GM23338 (cell line): ENCODE data around the gene ARHGAP19. TPM values are rescaled to one million over a fixed set of nuclear protein-coding genes. Genes with fewer than 3 reads are reported as not detected.

ENCODE experiments used
- ATAC-seq: fragments of 200-7000 bp; cut with Tn5 transposase; 3 replicates; pipeline ENCODE4 v1.9.1; 2020
- DNase-seq: peaks from one replicate; pipeline ENCODE4 v3.0.0-alpha.2; 2015; ENCODE audit warnings: low spot score
- H2AFZ ChIP-seq: fragments of 200-600 bp; sonication (generic); 2 replicates; pipeline ENCODE4 v1.8.0; 2016; ENCODE audit warnings: antibody characterized with exemption, mild to moderate bottlenecking, moderate library complexity
- H3F3A ChIP-seq: fragments of 200-600 bp; sonication (generic); replicated peaks from 2 replicates; pipeline ENCODE4 v1.8.0; 2017; ENCODE audit warnings: antibody characterized with exemption, mixed run types, low read depth
- H3K27ac ChIP-seq: fragments of 200-600 bp; sonication (generic); 2 replicates; pipeline ENCODE4 v1.6.1; 2016; ENCODE audit warnings: low read depth
- H3K27me3 ChIP-seq: fragments of 200-600 bp; sonication (generic); 2 replicates; pipeline ENCODE4 v1.8.0; 2016; ENCODE audit warnings: mild to moderate bottlenecking, mixed run types, moderate library complexity; ENCODE audit not compliant: insufficient read depth
- H3K36me3 ChIP-seq: fragments of 200-600 bp; sonication (generic); 2 replicates; pipeline ENCODE4 v1.8.0; 2016; ENCODE audit warnings: mild to moderate bottlenecking; ENCODE audit not compliant: insufficient read depth
- H3K4me1 ChIP-seq: fragments of 200-600 bp; sonication (generic); 2 replicates; pipeline ENCODE4 v1.8.0; 2016; ENCODE audit warnings: mild to moderate bottlenecking, moderate library complexity; ENCODE audit not compliant: insufficient read depth
- H3K4me2 ChIP-seq: fragments of 200-600 bp; sonication (generic); 2 replicates; pipeline ENCODE4 v1.7.1; 2017; ENCODE audit warnings: mixed run types
- H3K4me3 ChIP-seq: fragments of 200-600 bp; sonication (generic); 2 replicates; pipeline ENCODE4 v1.6.1; 2016; ENCODE audit warnings: mixed run types
- H3K79me2 ChIP-seq: fragments of 200-600 bp; sonication (generic); replicated peaks from 2 replicates; pipeline ENCODE4 v1.8.0; 2017; ENCODE audit warnings: mild to moderate bottlenecking; ENCODE audit not compliant: insufficient read depth
- H3K9me2 ChIP-seq: fragments of 200-600 bp; sonication (generic); 2 replicates; pipeline ENCODE4 v1.8.0; 2017; ENCODE audit not compliant: insufficient read depth
- H4K20me1 ChIP-seq: fragments of 200-600 bp; sonication (generic); replicated peaks from 2 replicates; pipeline ENCODE4 v1.8.0; 2017; ENCODE audit warnings: mild to moderate bottlenecking; ENCODE audit not compliant: insufficient read depth
- H3K27ac Mint-ChIP-seq: 2 replicates; pipeline ENCODE4 v1.8.0; 2020; ENCODE audit warnings: inconsistent platforms, mild to moderate bottlenecking, moderate library complexity, mixed read lengths
- H3K27me3 Mint-ChIP-seq: 3 replicates; pipeline ENCODE4 v1.8.0; 2022; ENCODE audit warnings: low read depth, mild to moderate bottlenecking, moderate library complexity, mixed read lengths, inconsistent platforms; ENCODE audit not compliant: insufficient read depth, poor library complexity
- H3K36me3 Mint-ChIP-seq: 3 replicates; pipeline ENCODE4 v1.8.0; 2021; ENCODE audit warnings: low read depth, mild to moderate bottlenecking, inconsistent platforms, moderate library complexity, mixed read lengths
- H3K4me1 Mint-ChIP-seq: 3 replicates; pipeline ENCODE4 v1.8.0; 2020; ENCODE audit warnings: mild to moderate bottlenecking, inconsistent platforms, mixed read lengths
- H3K4me3 Mint-ChIP-seq: 3 replicates; pipeline ENCODE4 v1.8.0; 2021; ENCODE audit warnings: moderate library complexity, mild to moderate bottlenecking, inconsistent platforms, mixed read lengths
- H3K9me3 Mint-ChIP-seq: 3 replicates; pipeline ENCODE4 v1.8.0; 2020; ENCODE audit warnings: moderate library complexity, mild to moderate bottlenecking, inconsistent platforms, mixed read lengths
- CREB1 ChIP-seq: fragments of 250-450 bp; sonication (Bioruptor Pico); IDR thresholded peaks from 2 replicates; pipeline ENCODE4 v1.5.0; 2020; ENCODE audit warnings: low read depth, mild to moderate bottlenecking, moderate library complexity
- CTCF ChIP-seq, 2 experiments: fragments of 200-600 bp in 1 of 2; sonication (generic) in 1 of 2; conservative IDR thresholded peaks; 2 replicates each; pipeline versions ENCODE4 v1.5.1 to v1.6.1; 2016 to 2017; ENCODE audit warnings: antibody characterized with exemption in 2 of 2, low read depth in 2 of 2, mild to moderate bottlenecking in 2 of 2, moderate library complexity in 1 of 2
- EZH2 ChIP-seq: fragments of 200-600 bp; sonication (generic); IDR thresholded peaks from one replicate; pipeline ENCODE4 v1.8.0; 2017; ENCODE audit warnings: antibody characterized with exemption, mild to moderate bottlenecking, low read depth; ENCODE audit not compliant: unreplicated experiment
- EZH2phosphoT487 ChIP-seq: fragments of 200-600 bp; sonication (generic); IDR thresholded peaks from one replicate; pipeline ENCODE4 v1.8.1; 2018; ENCODE audit warnings: antibody characterized with exemption; ENCODE audit not compliant: unreplicated experiment
- JUNB ChIP-seq: IDR thresholded peaks from one replicate; pipeline ENCODE4 v1.6.1; 2016; ENCODE audit warnings: antibody characterized with exemption; ENCODE audit not compliant: unreplicated experiment
- NANOG ChIP-seq: IDR thresholded peaks from 2 replicates; pipeline ENCODE4 v1.6.1; 2016; ENCODE audit warnings: antibody characterized with exemption, borderline replicate concordance
- POLR2AphosphoS5 ChIP-seq: IDR thresholded peaks from 2 replicates; pipeline ENCODE4 v1.6.1; 2016; ENCODE audit warnings: antibody characterized with exemption, low read depth
- STAT1 ChIP-seq: IDR thresholded peaks from one replicate; pipeline ENCODE4 v1.6.1; 2016; ENCODE audit warnings: antibody characterized with exemption; ENCODE audit not compliant: unreplicated experiment
- ZNF114 ChIP-seq: fragments of 250-450 bp; sonication (Bioruptor Pico); IDR thresholded peaks from 2 replicates; pipeline ENCODE4 v1.5.0; 2020; ENCODE audit warnings: mild to moderate bottlenecking, moderate library complexity
- ZNF331 ChIP-seq: fragments of 250-450 bp; sonication (Bioruptor Pico); IDR thresholded peaks from 2 replicates; pipeline ENCODE4 v1.5.0; 2020; ENCODE audit warnings: low read depth, mild to moderate bottlenecking, moderate library complexity
- polyA plus RNA-seq: library from polyadenylated mRNA; unstranded; fragments of >200 nt; fragmentation: Nextera tagmentation; extraction: Ambion mirVana; gene quantifications from 2 replicates; pipeline ENCODE4 v1.2.1, GENCODE V29; 2016
- total RNA-seq: library from RNA; depleted of rRNA; stranded (reverse); fragments of >200 nt; shearing (Covaris generic); gene quantifications from 2 replicates; pipeline ENCODE4 v1.2.3, GENCODE V29; 2014
- TF ChIP-seq, protein P1 (sequence below): fragments of 250-450 bp; sonication (Bioruptor Pico); IDR thresholded peaks from 2 replicates; pipeline ENCODE4 v1.5.0; 2020; ENCODE audit warnings: mild to moderate bottlenecking, moderate library complexity
- TF ChIP-seq, protein P2 (sequence below): IDR thresholded peaks from 2 replicates; pipeline ENCODE4 v1.6.1; 2016; ENCODE audit warnings: antibody characterized with exemption
- TF ChIP-seq, protein P3 (sequence below): IDR thresholded peaks from one replicate; pipeline ENCODE4 v1.6.1; 2018; ENCODE audit warnings: antibody characterized with exemption; ENCODE audit not compliant: unreplicated experiment

Gene ARHGAP19
- total and polyA plus RNA-seq, 2 experiments from 2014 or later, result 11.5 to 38.8 TPM

GRCh38 chr10:97259119-97259518, 33.3 kb downstream of the ARHGAP19 start:
- Histone ChIP-seq H3K27me3 (no peaks in the 10 kb centered on the region), H3K36me3 (peaks cover 11% of the 10 kb centered on the region; the same call in 1 of the 2 replicates), H3K4me1 (no peaks in the 10 kb centered on the region; the same call in 1 of the 2 replicates), H3F3A (0 out of 2 replicates have a peak, but pooled peaks cover 6% of the 10 kb centered on the region), H3K27ac (no peak overlapping the region), H3K4me3 (no peak overlapping the region), H4K20me1 (peaks cover 5% of the 10 kb centered on the region; the same call in 1 of the 2 replicates), H3K9me2 (0 out of 2 replicates have a peak, but pooled peaks cover 4% of the 10 kb centered on the region), H3K4me2 (no peak overlapping the region), H3K79me2 (0 out of 2 replicates have a peak, but pooled peaks cover under 1% of the 10 kb centered on the region), H2AFZ (no peak overlapping the region)
- TF ChIP-seq CTCF (conservative IDR thresholded peaks at IDR 0.05; ENCODE audit: low read depth in 2 of 2) (no peak), POLR2AphosphoS5 (no peak), NANOG (no peak), CREB1 (no peak), ZNF331 (CRISPR knock-in tag) (no peak), STAT1 (no peak), JUNB (no peak), ZNF114 (no peak), EZH2 (no peak), EZH2phosphoT487 (no peak)
- TF ChIP-seq, protein P1, sequence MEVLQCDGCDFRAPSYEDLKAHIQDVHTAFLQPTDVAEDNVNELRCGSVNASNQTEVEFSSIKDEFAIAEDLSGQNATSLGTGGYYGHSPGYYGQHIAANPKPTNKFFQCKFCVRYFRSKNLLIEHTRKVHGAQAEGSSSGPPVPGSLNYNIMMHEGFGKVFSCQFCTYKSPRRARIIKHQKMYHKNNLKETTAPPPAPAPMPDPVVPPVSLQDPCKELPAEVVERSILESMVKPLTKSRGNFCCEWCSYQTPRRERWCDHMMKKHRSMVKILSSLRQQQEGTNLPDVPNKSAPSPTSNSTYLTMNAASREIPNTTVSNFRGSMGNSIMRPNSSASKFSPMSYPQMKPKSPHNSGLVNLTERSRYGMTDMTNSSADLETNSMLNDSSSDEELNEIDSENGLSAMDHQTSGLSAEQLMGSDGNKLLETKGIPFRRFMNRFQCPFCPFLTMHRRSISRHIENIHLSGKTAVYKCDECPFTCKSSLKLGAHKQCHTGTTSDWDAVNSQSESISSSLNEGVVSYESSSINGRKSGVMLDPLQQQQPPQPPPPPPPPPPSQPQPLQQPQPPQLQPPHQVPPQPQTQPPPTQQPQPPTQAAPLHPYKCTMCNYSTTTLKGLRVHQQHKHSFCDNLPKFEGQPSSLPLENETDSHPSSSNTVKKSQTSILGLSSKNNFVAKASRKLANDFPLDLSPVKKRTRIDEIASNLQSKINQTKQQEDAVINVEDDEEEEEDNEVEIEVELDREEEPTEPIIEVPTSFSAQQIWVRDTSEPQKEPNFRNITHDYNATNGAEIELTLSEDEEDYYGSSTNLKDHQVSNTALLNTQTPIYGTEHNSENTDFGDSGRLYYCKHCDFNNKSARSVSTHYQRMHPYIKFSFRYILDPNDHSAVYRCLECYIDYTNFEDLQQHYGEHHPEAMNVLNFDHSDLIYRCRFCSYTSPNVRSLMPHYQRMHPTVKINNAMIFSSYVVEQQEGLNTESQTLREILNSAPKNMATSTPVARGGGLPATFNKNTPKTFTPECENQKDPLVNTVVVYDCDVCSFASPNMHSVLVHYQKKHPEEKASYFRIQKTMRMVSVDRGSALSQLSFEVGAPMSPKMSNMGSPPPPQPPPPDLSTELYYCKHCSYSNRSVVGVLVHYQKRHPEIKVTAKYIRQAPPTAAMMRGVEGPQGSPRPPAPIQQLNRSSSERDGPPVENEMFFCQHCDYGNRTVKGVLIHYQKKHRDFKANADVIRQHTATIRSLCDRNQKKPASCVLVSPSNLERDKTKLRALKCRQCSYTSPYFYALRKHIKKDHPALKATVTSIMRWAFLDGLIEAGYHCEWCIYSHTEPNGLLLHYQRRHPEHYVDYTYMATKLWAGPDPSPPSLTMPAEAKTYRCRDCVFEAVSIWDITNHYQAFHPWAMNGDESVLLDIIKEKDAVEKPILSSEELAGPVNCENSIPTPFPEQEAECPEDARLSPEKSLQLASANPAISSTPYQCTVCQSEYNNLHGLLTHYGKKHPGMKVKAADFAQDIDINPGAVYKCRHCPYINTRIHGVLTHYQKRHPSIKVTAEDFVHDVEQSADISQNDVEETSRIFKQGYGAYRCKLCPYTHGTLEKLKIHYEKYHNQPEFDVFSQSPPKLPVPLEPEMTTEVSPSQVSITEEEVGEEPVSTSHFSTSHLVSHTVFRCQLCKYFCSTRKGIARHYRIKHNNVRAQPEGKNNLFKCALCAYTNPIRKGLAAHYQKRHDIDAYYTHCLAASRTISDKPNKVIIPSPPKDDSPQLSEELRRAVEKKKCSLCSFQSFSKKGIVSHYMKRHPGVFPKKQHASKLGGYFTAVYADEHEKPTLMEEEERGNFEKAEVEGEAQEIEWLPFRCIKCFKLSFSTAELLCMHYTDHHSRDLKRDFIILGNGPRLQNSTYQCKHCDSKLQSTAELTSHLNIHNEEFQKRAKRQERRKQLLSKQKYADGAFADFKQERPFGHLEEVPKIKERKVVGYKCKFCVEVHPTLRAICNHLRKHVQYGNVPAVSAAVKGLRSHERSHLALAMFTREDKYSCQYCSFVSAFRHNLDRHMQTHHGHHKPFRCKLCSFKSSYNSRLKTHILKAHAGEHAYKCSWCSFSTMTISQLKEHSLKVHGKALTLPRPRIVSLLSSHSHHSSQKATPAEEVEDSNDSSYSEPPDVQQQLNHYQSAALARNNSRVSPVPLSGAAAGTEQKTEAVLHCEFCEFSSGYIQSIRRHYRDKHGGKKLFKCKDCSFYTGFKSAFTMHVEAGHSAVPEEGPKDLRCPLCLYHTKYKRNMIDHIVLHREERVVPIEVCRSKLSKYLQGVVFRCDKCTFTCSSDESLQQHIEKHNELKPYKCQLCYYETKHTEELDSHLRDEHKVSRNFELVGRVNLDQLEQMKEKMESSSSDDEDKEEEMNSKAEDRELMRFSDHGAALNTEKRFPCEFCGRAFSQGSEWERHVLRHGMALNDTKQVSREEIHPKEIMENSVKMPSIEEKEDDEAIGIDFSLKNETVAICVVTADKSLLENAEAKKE, result no peak
- TF ChIP-seq, protein P2, sequence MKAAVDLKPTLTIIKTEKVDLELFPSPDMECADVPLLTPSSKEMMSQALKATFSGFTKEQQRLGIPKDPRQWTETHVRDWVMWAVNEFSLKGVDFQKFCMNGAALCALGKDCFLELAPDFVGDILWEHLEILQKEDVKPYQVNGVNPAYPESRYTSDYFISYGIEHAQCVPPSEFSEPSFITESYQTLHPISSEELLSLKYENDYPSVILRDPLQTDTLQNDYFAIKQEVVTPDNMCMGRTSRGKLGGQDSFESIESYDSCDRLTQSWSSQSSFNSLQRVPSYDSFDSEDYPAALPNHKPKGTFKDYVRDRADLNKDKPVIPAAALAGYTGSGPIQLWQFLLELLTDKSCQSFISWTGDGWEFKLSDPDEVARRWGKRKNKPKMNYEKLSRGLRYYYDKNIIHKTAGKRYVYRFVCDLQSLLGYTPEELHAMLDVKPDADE, result no peak
- TF ChIP-seq, protein P3, sequence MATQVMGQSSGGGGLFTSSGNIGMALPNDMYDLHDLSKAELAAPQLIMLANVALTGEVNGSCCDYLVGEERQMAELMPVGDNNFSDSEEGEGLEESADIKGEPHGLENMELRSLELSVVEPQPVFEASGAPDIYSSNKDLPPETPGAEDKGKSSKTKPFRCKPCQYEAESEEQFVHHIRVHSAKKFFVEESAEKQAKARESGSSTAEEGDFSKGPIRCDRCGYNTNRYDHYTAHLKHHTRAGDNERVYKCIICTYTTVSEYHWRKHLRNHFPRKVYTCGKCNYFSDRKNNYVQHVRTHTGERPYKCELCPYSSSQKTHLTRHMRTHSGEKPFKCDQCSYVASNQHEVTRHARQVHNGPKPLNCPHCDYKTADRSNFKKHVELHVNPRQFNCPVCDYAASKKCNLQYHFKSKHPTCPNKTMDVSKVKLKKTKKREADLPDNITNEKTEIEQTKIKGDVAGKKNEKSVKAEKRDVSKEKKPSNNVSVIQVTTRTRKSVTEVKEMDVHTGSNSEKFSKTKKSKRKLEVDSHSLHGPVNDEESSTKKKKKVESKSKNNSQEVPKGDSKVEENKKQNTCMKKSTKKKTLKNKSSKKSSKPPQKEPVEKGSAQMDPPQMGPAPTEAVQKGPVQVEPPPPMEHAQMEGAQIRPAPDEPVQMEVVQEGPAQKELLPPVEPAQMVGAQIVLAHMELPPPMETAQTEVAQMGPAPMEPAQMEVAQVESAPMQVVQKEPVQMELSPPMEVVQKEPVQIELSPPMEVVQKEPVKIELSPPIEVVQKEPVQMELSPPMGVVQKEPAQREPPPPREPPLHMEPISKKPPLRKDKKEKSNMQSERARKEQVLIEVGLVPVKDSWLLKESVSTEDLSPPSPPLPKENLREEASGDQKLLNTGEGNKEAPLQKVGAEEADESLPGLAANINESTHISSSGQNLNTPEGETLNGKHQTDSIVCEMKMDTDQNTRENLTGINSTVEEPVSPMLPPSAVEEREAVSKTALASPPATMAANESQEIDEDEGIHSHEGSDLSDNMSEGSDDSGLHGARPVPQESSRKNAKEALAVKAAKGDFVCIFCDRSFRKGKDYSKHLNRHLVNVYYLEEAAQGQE, result no peak
- Mint-ChIP-seq H3K4me3 (no peak overlapping the region), H3K36me3 (peaks cover 21% of the 10 kb centered on the region), H3K27me3 (peaks cover 4% of the 10 kb centered on the region), H3K9me3 (no peaks in the 10 kb centered on the region), H3K4me1 (no peaks in the 10 kb centered on the region), H3K27ac (no peak overlapping the region; the same call in 1 of the 2 replicates)
- ATAC-seq, result no peak
- DNase-seq, result no peak
